ENCODE data around the gene EMILIN1.

DNA sequence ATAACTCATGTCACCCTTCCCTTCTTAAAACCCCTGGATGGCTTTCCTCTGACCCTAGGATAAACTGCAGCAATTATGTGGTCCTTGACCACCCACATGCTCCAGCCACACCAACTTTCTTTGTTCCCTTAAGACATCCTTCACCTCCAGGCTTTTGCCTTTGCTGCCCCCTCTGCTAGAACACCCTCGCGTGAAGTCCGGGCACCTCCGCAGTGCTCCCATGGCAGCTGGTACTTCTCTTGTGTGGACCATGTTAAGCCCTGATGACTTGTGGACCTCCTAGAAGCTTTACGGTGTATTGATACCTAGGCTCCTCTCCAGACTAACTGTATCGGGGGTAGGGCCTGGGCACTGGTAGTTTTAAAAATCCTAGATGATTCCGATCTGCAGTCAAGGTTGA is 44.4 kb downstream of the EMILIN1 start:
- TF ChIP-seq, protein P1, sequence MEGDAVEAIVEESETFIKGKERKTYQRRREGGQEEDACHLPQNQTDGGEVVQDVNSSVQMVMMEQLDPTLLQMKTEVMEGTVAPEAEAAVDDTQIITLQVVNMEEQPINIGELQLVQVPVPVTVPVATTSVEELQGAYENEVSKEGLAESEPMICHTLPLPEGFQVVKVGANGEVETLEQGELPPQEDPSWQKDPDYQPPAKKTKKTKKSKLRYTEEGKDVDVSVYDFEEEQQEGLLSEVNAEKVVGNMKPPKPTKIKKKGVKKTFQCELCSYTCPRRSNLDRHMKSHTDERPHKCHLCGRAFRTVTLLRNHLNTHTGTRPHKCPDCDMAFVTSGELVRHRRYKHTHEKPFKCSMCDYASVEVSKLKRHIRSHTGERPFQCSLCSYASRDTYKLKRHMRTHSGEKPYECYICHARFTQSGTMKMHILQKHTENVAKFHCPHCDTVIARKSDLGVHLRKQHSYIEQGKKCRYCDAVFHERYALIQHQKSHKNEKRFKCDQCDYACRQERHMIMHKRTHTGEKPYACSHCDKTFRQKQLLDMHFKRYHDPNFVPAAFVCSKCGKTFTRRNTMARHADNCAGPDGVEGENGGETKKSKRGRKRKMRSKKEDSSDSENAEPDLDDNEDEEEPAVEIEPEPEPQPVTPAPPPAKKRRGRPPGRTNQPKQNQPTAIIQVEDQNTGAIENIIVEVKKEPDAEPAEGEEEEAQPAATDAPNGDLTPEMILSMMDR (IDR thresholded peaks at IDR 0.05), result no peak
- no peak for TF ChIP-seq POLR2A (IDR thresholded peaks at IDR 0.05)
- no peak for TF ChIP-seq POLR2AphosphoS5 (IDR thresholded peaks at IDR 0.05)

Measured in breast epithelium (tissue), 3 donors.